Renal pelvis (tissue), 4 donors: ENCODE results near the gene ARHGEF4. TPM values are rescaled to one million over a fixed set of nuclear protein-coding genes. Genes with fewer than 3 reads are reported as not detected.
"Not testable (repeated sequence)": the region's sequence is repeated elsewhere in the genome, so short reads cannot be mapped to it uniquely, and the experiment has no call there.

ENCODE experiments used
- DNase-seq: peaks from one replicate; pipeline ENCODE4 v3.0.0-alpha.2; 2013
- polyA plus RNA-seq, 3 donors: library from polyadenylated mRNA; unstranded; fragments of 120-200 nt; gene quantifications; one replicate each; pipeline ENCODE4 v1.2.1, GENCODE V29; 2013; ENCODE audit not compliant: insufficient read length in 3 of 3

The ARHGEF4 gene
- polyA plus RNA-seq, 3 donors = 6.5 to 8.4 (median 8.0) TPM

GRCh38 chr2:130883496-130883895, 46.8 kb downstream of the ARHGEF4 start:
- no peak for DNase-seq

GRCh38 chr2:130884013-130884412, 47.3 kb downstream of the ARHGEF4 start:
- DNase-seq = no peak

GRCh38 chr2:130884503-130884902, 47.8 kb downstream of the ARHGEF4 start:
- no peak for DNase-seq

- DNase-seq = no peak
These were observed 50.9 kb downstream of the ARHGEF4 start for GRCh38 chr2:130887643-130888042.

DNA sequence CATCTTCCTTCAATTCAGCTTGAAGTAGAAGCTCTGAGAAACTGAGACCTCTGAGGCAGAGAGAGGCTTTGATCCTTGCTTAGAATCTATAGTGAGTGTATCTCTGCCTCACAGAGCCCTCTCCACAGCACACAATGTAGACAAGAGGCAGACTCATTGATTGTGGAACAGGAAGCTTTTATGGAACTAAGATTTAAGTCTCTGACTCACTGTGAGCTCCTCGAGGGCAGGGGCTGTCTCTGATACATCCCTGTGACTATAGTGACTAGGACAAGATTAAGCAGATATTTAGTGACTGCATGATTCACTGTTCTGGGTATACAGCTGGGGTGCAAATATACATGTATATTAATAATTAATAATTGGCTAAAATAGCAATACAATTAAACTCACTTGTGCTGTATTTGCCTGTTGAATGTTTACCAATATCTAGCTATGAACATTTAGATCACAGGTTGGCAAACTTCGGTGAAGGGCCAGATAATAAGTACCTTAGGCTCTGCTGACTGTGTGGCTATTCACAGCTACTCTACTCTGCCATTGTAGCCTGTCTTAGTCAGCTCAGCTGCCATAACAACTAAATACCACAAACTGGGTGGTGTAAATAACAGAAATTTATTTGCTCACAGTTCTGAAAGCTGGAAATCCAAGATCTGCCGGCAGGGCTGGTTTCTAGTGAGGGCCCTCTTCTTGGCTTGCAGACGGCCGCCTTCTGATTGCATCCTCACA, 54.4 kb downstream of the ARHGEF4 start:
- DNase-seq = no peak

GRCh38 chr2:130891966-130892365, 55.3 kb downstream of the ARHGEF4 start:
- DNase-seq = no peak

DNA sequence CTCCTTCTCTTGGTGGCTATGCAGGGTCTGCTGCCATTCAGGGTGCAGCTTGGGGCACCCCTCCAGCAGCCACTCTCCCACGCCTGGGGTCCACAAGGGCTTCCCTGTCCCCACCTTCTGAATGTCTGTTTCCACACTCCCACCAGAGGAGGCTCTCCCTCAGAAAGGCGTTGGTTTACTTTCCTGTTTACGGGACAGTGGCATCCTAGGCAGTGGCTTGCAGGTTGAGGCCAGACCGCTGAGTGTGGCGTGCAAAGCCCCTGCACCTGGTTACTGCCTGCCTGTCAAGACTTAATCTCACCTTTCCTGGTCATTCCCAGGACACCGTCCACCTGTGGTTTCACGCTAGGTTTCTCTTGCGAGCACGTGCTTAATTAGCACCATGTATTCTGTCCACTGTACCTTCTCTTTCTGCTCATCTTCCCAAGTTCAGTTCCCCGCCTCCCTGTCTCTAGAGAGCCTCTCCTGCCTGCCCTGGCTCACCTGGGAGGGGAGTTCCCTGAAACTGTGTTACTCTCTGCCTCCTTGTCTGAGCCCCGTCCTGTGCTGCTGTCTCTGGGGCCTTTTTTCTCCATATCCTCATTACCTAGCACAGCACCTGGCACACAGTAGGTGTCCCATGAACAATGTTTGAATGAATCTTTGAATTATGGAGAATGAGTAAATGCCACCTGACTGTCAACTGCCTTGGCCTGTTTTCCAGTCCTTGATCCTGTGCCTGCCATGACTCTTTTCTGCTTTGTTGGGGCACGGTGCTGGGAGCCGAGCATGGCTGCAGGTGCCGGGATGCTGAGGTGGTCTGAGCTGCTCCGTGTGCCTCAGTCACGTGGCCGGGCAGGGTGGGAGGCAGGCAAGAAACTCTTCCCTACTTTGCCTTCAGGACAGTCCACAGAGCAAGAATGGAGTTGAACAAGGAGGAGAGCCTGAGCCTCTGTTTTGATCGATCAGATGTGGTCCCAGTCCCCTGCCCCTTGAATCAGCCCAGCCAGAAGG, 56.4 kb downstream of the ARHGEF4 start:
- no peak for DNase-seq

- DNase-seq = no peak
These were observed 57.7 kb downstream of the ARHGEF4 start for GRCh38 chr2:130894326-130894942.

DNA sequence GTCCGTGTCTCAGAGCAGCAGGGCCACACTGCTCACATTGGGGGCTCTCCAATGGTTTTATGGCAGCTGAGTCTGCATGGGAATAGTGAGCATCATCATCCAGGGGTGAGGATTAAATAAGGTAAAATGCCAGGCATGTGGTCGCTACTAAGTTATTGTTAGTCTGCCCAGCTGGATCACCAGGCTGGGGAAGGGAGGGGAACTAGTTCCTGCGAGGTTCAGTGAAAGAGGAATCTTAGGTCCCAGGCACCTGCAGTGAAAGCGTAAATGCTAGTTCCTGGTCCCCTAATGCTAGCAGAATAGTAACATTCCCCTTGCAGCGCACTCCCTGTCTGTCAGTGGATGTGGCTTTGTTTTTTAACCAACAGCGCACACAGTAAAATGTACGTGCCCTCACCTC, 60.1 kb downstream of the ARHGEF4 start:
- no peak for DNase-seq

DNA sequence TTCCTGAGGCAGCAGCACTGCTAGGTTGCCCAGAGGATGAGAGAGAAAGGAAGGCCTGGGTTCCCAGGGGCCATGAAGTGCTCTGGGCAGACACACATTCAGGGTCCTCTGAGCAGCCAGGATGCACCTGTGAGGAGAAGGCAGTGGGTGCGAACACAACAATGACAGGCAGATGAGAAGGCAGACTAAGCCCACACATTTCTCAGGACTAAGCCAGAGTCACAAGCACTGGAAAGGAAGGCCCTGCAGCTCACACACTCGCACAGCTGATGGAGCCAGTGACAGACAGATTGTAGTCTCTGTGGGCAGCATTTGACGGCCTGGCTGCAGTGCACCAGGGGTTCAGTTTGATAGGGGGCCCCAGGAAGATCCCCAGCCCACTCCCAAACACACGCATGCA, 61.8 kb downstream of the ARHGEF4 start:
- DNase-seq = no peak

DNA sequence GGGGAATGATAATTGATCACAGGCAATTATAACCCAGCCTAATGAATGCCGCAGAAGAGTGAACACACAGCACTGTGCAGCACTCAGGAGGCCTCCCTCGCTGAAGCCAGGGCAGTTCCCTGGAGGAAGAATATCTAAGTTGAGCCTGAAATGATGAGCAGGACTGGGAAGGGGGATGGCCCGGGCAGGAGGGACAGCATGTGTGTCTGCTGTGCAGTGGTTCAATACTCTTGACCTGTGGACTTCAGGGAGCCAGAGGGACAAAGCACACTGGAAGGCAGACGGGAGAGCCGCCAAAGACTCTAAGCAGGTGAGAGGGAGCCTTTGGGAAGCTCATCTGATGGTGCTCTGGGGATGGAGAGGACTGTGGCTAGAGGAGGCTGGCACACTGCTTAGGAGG, 62.6 kb downstream of the ARHGEF4 start:
- no peak for DNase-seq

DNA sequence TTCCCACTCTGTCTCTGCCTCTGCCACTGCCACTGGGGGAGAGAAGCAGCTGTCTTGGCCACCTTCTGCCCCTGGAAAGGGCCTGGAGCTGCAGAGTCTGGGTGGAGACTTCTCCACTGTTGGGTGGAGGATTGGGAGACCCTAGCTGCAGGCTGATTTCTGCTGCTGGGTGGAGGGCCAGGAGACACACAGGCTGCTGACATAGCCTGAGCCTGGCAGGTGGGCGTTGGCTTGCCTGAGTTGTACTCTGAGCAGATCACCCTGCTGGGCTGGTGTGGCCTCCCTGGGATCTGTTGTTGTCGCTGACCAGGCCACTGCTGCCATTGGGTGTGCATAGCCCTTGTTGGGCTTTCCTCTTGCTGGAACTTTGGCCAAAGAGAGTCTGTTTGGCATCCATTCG, 64.3 kb downstream of the ARHGEF4 start:
- DNase-seq = no peak

DNA sequence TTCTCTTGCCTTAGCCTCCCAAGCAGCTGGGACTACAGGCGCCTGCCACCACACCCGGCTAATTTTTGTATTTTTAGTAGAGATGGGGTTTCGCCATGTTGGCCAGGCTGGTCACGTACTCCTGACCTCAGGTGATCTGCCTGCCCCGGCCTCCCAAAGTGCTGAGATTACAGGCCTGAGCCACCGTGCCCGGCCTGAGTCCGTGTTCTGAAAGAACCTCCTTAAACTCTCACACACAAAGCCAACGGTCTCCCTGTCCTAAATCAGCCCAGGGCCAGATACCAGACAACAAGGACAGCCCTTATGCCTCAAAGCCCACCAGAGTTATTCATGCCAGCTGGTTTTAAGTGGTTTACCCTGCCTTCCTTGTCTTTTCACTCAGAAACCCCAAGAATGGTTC, 64.9 kb downstream of the ARHGEF4 start:
- DNase-seq = not testable (repeated sequence)

DNA sequence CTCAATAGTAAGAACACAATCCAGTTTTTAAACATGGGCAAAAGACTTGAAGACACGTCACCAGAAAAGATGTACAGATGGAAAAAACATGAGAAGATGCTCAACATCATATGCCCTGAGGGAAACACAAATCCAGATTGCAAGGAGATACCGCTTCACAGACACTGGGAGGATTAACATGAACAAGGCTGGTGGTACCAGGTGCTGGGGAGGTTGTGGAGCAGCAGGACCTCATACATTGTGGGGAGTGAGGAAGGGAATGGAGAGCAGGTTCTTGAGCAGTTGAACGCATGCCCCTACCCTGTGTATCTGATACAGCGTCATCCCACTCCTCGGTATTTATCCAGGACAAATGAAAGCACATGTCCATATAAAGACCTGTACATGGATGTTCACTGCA, 72.1 kb downstream of the ARHGEF4 start:
- no peak for DNase-seq

DNA sequence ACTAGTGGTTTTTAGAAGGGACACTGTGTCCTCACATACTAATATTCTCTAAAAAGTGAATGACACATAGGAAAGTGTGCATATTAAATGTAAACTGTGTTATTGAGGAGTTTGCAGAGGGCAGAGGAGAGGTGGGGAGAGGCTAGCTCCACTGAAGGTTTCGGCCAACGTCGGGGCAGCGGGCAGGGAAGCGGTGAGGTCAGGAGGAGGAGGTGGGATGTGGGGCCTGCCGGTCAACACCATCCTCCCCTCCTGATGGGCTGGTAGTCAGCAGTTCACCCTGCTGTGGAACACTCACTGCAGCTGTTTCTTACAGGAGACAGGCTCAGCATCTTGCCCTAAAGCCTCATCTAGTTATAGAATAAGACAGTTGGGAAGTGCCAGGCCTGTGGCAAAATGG, 74.2 kb downstream of the ARHGEF4 start:
- no peak for DNase-seq

- no peak for DNase-seq
These were observed 74.8 kb downstream of the ARHGEF4 start for GRCh38 chr2:130911482-130911881.

- no peak for DNase-seq
These were observed 75.3 kb downstream of the ARHGEF4 start for GRCh38 chr2:130911996-130912395.

GRCh38 chr2:130912471-130912870, 75.8 kb downstream of the ARHGEF4 start:
- DNase-seq = no peak

- DNase-seq = no peak
These were observed 77.2 kb downstream of the ARHGEF4 start for GRCh38 chr2:130913891-130914290.

DNA sequence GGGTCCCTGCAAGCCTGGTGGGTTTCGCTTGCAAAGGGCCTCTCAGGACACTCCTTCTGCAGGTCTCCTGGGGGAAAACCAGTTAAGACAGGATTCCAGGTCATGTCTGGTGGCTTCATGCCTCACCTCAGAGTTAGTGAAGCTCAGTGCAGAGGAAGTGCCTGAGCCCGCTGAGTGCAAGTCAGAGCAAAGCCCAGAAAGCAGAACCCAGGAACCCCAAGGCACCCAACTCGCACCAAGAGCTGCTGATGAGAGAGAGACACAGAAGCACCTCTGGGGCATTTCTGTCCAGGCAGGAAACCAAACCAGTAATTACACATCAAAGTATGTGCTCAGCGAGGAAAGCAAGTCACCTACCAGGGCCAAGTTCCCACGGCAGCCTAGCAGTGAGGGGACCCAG, 78.4 kb downstream of the ARHGEF4 start:
- no peak for DNase-seq

DNA sequence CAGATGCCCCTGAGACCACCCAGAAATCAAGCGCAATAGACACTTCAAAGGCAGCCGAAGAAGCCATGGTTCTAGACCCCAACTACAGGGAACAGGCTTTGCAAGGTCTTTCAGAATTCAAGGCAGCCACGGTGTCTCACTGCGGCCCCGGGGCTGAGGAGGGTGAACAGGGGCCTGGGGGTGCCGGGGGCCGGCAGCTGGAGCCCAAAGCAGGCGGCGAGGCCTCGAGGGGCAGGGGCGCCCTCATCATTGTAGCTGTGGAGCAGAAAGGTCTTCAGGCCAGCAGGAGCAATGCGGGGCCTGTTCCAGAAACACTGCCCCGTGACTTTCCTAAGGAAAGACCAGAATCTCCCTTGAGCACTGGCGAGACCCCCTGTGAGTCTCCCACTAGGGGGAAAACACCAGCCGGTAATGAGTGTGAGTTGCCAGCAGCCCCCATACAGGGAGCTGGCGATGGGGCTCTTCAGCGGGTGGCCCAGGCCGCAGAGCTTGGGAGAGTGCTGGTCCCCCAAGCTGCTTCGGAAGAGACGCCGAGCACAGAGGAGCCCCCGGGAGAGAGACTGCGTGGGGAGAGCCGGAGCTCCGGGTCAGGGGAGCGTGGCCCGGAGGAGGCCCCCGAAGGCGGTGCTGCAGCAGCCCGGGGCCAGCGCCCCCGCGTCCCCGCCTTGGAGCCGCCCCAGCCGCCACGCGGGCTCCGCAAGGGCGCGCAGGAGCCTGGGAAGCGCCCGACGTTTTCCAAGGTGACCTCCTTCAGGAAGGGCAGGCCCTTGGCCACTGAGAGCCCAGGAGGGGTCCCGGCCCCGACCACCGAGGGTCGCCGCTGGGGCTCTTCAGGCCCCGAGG, 79.1 kb downstream of the ARHGEF4 start:
- no peak for DNase-seq

DNA sequence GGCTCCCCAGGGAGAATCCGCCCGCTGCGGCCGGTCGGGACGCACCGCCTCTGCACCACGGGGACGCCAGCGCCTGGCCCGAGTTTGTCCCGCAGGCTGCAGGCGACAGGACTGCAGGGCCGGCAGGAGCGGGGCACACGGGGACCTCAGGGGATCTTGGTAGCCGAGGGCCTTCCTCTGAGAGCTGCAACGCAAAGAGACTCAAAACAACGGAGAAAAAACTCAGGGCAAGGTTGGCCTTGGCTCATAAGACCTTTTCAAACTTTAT, 79.7 kb downstream of the ARHGEF4 start:
- no peak for DNase-seq
